Prostate gland (tissue), 2 donors: ENCODE data around the gene NRM.

Experiments
- POLR2A ChIP-seq: fragments of 450-650 bp; IDR thresholded peaks from one replicate; pipeline ENCODE4 v1.6.1; 2016; ENCODE audit warnings: antibody characterized with exemption, mild to moderate bottlenecking
- TF ChIP-seq, protein P1 (sequence below), 4 experiments: fragments of 200-600 bp in 2 of 4; fragments of 450-650 bp in 2 of 4; sonication (generic) in 2 of 4; IDR thresholded peaks; 1 replicate in 3 of 4; 2 replicates in 1 of 4; pipeline ENCODE4 v1.5.1; 2016 to 2019; ENCODE audit warnings: antibody characterized with exemption in 4 of 4, mild to moderate bottlenecking in 2 of 4, moderate library complexity in 2 of 4

DNA sequence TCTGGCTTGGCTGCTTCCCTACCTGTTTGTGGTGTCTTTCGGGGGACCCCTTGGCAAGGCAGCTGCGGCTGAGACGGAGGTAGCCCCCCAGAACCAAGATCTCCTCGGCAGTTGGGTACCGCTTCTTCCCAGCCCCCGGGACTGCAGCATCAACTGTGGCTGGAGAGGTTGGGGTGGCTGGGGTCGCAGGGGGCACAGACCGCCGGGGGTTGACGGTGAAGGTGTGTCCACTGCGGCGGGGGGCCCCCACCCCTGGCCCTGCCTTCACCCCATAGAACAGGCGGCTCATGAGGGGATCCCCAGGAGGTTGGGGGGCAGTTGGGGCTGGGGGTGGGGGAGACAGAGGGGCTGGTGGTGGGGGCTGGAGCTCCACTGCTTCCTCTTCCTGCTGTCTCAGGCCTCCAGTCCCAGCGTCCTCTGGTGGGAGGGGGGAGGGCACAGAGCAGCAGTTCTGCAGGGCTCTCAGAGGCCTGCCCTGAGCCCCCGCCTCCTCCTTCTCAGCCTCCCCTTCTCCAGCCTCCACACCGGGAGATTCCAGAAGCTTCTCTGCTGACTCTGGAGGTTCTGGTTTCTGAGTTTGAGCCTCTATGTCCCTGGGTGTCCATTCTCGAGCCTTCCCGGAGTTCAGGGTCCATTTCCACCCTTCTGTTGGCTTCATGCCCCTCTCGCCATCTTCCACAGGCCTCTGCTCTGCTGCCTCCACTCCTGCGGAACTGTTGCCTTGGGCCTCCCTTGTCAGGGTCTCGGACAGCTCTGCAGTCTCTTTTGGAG lies 6.2 kb downstream of the NRM start:
- TF ChIP-seq, protein P1, sequence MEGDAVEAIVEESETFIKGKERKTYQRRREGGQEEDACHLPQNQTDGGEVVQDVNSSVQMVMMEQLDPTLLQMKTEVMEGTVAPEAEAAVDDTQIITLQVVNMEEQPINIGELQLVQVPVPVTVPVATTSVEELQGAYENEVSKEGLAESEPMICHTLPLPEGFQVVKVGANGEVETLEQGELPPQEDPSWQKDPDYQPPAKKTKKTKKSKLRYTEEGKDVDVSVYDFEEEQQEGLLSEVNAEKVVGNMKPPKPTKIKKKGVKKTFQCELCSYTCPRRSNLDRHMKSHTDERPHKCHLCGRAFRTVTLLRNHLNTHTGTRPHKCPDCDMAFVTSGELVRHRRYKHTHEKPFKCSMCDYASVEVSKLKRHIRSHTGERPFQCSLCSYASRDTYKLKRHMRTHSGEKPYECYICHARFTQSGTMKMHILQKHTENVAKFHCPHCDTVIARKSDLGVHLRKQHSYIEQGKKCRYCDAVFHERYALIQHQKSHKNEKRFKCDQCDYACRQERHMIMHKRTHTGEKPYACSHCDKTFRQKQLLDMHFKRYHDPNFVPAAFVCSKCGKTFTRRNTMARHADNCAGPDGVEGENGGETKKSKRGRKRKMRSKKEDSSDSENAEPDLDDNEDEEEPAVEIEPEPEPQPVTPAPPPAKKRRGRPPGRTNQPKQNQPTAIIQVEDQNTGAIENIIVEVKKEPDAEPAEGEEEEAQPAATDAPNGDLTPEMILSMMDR (IDR thresholded peaks at IDR 0.05): no peak
- no peak for TF ChIP-seq POLR2A
